ENCODE measurements around the gene IL10RB.

GRCh38 chr21:33317145-33317544, 51.0 kb downstream of the IL10RB start:
- no peak for TF ChIP-seq POLR2A (IDR thresholded peaks at IDR 0.05)
- TF ChIP-seq, protein P1, sequence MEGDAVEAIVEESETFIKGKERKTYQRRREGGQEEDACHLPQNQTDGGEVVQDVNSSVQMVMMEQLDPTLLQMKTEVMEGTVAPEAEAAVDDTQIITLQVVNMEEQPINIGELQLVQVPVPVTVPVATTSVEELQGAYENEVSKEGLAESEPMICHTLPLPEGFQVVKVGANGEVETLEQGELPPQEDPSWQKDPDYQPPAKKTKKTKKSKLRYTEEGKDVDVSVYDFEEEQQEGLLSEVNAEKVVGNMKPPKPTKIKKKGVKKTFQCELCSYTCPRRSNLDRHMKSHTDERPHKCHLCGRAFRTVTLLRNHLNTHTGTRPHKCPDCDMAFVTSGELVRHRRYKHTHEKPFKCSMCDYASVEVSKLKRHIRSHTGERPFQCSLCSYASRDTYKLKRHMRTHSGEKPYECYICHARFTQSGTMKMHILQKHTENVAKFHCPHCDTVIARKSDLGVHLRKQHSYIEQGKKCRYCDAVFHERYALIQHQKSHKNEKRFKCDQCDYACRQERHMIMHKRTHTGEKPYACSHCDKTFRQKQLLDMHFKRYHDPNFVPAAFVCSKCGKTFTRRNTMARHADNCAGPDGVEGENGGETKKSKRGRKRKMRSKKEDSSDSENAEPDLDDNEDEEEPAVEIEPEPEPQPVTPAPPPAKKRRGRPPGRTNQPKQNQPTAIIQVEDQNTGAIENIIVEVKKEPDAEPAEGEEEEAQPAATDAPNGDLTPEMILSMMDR (IDR thresholded peaks at IDR 0.05), result no peak
